Osteoblast (primary cell): Measurements from ENCODE around the gene DAO. TPM values are rescaled to one million over a fixed set of nuclear protein-coding genes. Genes with fewer than 3 reads are reported as not detected.
A peak's percentile ranks its signal among the peaks of the same experiment; 100 is the strongest.

Experiments used
- DNase-seq: peaks from one replicate; pipeline ENCODE4 v3.0.0; 2011; ENCODE audit warnings: low spot score, mixed read lengths; ENCODE audit not compliant: insufficient read length; ENCODE audit errors: missing footprints
- H2AFZ ChIP-seq: 2 replicates; pipeline ENCODE4 v1.6.0; 2011; ENCODE audit warnings: mild to moderate bottlenecking, low read length
- H3K27ac ChIP-seq: 2 replicates; pipeline ENCODE4 v1.5.1; 2011; ENCODE audit warnings: mild to moderate bottlenecking, low read depth, low read length, moderate library complexity
- H3K27me3 ChIP-seq: 2 replicates; pipeline ENCODE4 v1.6.0; 2012; ENCODE audit warnings: mild to moderate bottlenecking, control low read depth, inconsistent platforms, low read length, moderate library complexity; ENCODE audit not compliant: insufficient read depth
- H3K36me3 ChIP-seq: 2 replicates; pipeline ENCODE4 v1.5.1; 2011; ENCODE audit warnings: mild to moderate bottlenecking, low read length, control low read depth, moderate library complexity; ENCODE audit not compliant: insufficient read depth
- H3K4me1 ChIP-seq: 2 replicates; pipeline ENCODE4 v1.5.1; 2011; ENCODE audit warnings: mild to moderate bottlenecking, low read length, control low read depth, moderate library complexity; ENCODE audit not compliant: insufficient read depth
- H3K4me2 ChIP-seq: 2 replicates; pipeline ENCODE4 v1.6.0; 2011; ENCODE audit warnings: mild to moderate bottlenecking, low read length; ENCODE audit not compliant: insufficient read depth
- H3K4me3 ChIP-seq: fragments of 200-600 bp; sonication (generic); 3 replicates; pipeline ENCODE4 v1.5.1; 2012; ENCODE audit warnings: mild to moderate bottlenecking, low read length, inconsistent platforms; ENCODE audit not compliant: insufficient read depth
- H3K79me2 ChIP-seq: 2 replicates; pipeline ENCODE4 v1.6.0; 2012; ENCODE audit warnings: mild to moderate bottlenecking, low read length, control low read depth, inconsistent platforms; ENCODE audit not compliant: insufficient read depth
- H3K9me3 ChIP-seq: 2 replicates; pipeline ENCODE4 v1.5.1; 2011; ENCODE audit warnings: low read depth, low read length, control low read depth
- H4K20me1 ChIP-seq: 2 replicates; pipeline ENCODE4 v1.6.0; 2012; ENCODE audit warnings: mild to moderate bottlenecking, low read length, control low read depth; ENCODE audit not compliant: insufficient read depth
- CTCF ChIP-seq: IDR thresholded peaks from 2 replicates; pipeline ENCODE4 v1.5.1; 2011; ENCODE audit warnings: mild to moderate bottlenecking, low read depth, low read length, moderate library complexity; ENCODE audit errors: extremely low read depth
- small RNA-seq: library from RNA; depleted of rRNA; stranded (forward); fragments of <200 nt; gene quantifications from one replicate; pipeline ENCODE3, GENCODE V24; 2012
- total RNA-seq: library from RNA; depleted of rRNA; stranded (reverse); fragments of >200 nt; gene quantifications from 2 replicates; pipeline ENCODE4 v1.2.3, GENCODE V29; 2012

DAO gene
- total RNA-seq, 1 donor, result not detected

- Histone ChIP-seq H3K36me3 (no peaks in the 10 kb centered on the region), H3K27me3 (peaks cover 3% of the 10 kb centered on the region), H3K27ac (no peak overlapping the region), H3K4me1 (peaks cover 7% of the 10 kb centered on the region), H2AFZ (no peak overlapping the region), H3K9me3 (no peaks in the 10 kb centered on the region), H3K4me3 (no peak overlapping the region), H4K20me1 (no peaks in the 10 kb centered on the region), H3K79me2 (no peaks in the 10 kb centered on the region), H3K4me2 (no peak overlapping the region)
- no peak for TF ChIP-seq CTCF
- no peak for DNase-seq
Measured at GRCh38 chr12:108947097-108947496, 67.2 kb downstream of the DAO start.

- H3K27me3 ChIP-seq, result peaks cover 3% of the 10 kb centered on the region
- H3K79me2 ChIP-seq, result no peaks in the 10 kb centered on the region
- no peaks in the 10 kb centered on the region for H4K20me1 ChIP-seq
- H3K4me3 ChIP-seq, result no peak overlapping the region
- H2AFZ ChIP-seq, result no peak overlapping the region
- H3K27ac ChIP-seq, result no peak overlapping the region
- no peaks in the 10 kb centered on the region for H3K36me3 ChIP-seq
- H3K9me3 ChIP-seq, result no peaks in the 10 kb centered on the region
- peaks cover 7% of the 10 kb centered on the region for H3K4me1 ChIP-seq
- H3K4me2 ChIP-seq, result no peak overlapping the region
- DNase-seq, result peak; percentile 15
- TF ChIP-seq CTCF, result no peak
Measured at GRCh38 chr12:108948367-108948766, 68.5 kb downstream of the DAO start.

GRCh38 chr12:108949976-108950375 lies 70.1 kb downstream of the DAO start:
- no peaks in the 10 kb centered on the region for H3K36me3 ChIP-seq
- H3K4me3 ChIP-seq, result no peak overlapping the region
- H3K9me3 ChIP-seq, result no peaks in the 10 kb centered on the region
- peaks cover 7% of the 10 kb centered on the region for H3K4me1 ChIP-seq
- no peaks in the 10 kb centered on the region for H4K20me1 ChIP-seq
- H2AFZ ChIP-seq, result no peak overlapping the region
- no peak for TF ChIP-seq CTCF
- no peak overlapping the region for H3K27ac ChIP-seq
- DNase-seq, result no peak
- H3K27me3 ChIP-seq, result peaks cover 3% of the 10 kb centered on the region
- no peak overlapping the region for H3K4me2 ChIP-seq
- H3K79me2 ChIP-seq, result no peaks in the 10 kb centered on the region

Small RNA genes lying within 50 kb of the gene (small RNA-seq; reads per million reads assigned to genes)
- gene MIR619 (not detected), gene RNU6-361P (not detected)

Other genes starting within 250 kb of the DAO start
- gene SELPLG, start 246.2 kb upstream of the DAO start, total RNA-seq, result 1.1 and 1.2 TPM in 2 replicates
- 228 and 261 TPM in 2 replicates for gene CORO1C, start 148.6 kb upstream of the DAO start, total RNA-seq
- gene SSH1, start 22.5 kb upstream of the DAO start, total RNA-seq, result 31.8 and 34.2 TPM in 2 replicates
- not detected in 2 replicates for gene SVOP, start 141.0 kb downstream of the DAO start, total RNA-seq
- 10.1 and 15.6 TPM in 2 replicates for gene USP30, start 172.5 kb downstream of the DAO start, total RNA-seq
- 22.4 and 25.0 TPM in 2 replicates for gene ALKBH2, start 213.4 kb downstream of the DAO start, total RNA-seq
- gene UNG, start 217.5 kb downstream of the DAO start, total RNA-seq, result 38.0 and 41.8 TPM in 2 replicates
- gene ACACB, start 236.5 kb downstream of the DAO start, total RNA-seq, result 13.8 and 16.2 TPM in 2 replicates